Uterus (tissue), 4 donors: ENCODE results near the gene CLRN2. TPM values are rescaled to one million over a fixed set of nuclear protein-coding genes. Genes with fewer than 3 reads are reported as not detected.

Source experiments
- DNase-seq, 2 donors: peaks; one replicate each; pipeline ENCODE4 v3.0.0-alpha.2; 2019 to 2020
- H3K27ac ChIP-seq, 2 donors: fragments of 200-600 bp; sonication (generic); 1 replicate in 1 of 2; 2 replicates in 1 of 2; pipeline ENCODE4 v1.5.1; 2016 to 2018
- H3K27me3 ChIP-seq, 2 donors: fragments of 200-600 bp; sonication (generic); one replicate each; pipeline ENCODE4 v1.5.1; 2018 to 2019; ENCODE audit warnings: control low read depth in 1 of 2
- H3K36me3 ChIP-seq, 2 donors: fragments of 200-600 bp; sonication (generic); one replicate each; pipeline ENCODE4 v1.5.1; 2019; ENCODE audit warnings: control low read depth in 1 of 2
- H3K4me1 ChIP-seq, 2 donors: fragments of 200-600 bp; sonication (generic); one replicate each; pipeline ENCODE4 v1.5.1; 2018 to 2019; ENCODE audit warnings: control low read depth in 1 of 2
- H3K4me3 ChIP-seq, 2 donors: fragments of 200-600 bp; sonication (generic); 1 replicate in 1 of 2; 2 replicates in 1 of 2; pipeline ENCODE4 v1.5.1; 2018 to 2019; ENCODE audit warnings: mild to moderate bottlenecking in 1 of 2
- H3K9me3 ChIP-seq, 2 donors: fragments of 200-600 bp; sonication (generic); one replicate each; pipeline ENCODE4 v1.5.1; 2019; ENCODE audit warnings: control low read depth in 1 of 2
- CTCF ChIP-seq, 4 experiments: fragments of 200-600 bp in 2 of 4; fragments of 450-650 bp in 2 of 4; sonication (generic) in 2 of 4; IDR thresholded peaks; one replicate each; pipeline ENCODE4 v1.5.1; 2016 to 2019; ENCODE audit warnings: antibody characterized with exemption in 4 of 4, mild to moderate bottlenecking in 2 of 4, moderate library complexity in 1 of 4
- POLR2A ChIP-seq, 2 donors: fragments of 450-650 bp; IDR thresholded peaks; one replicate each; pipeline ENCODE4 v1.6.1; 2016; ENCODE audit warnings: antibody characterized with exemption in 2 of 2, mild to moderate bottlenecking in 1 of 2, moderate library complexity in 1 of 2
- intact Hi-C: fragments of 100-400 bp; cut with DNase I; formaldehyde crosslinking; loops from one replicate; pipeline ENCODE4 v1.15.1; 2023; ENCODE audit warnings: low total_unique reads
- total RNA-seq, 4 donors: library from RNA; depleted of rRNA in 3 of 4; stranded (reverse); fragments of >200 nt in 3 of 4; gene quantifications; one replicate each; pipeline versions ENCODE4 v1.1.0 to v1.2.4, GENCODE V29; 2014 to 2023
- donor health status: DM: yes; HTN: yes; CAD: no.

Gene CLRN2
- total RNA-seq, 4 donors from 2014 or later: not detected

GRCh38 chr4:17504081-17504480 lies 10.9 kb upstream of the CLRN2 start:
- Histone ChIP-seq H3K4me1 (no peaks in the 10 kb centered on the region), H3K4me3 (no peak overlapping the region), H3K27me3 (no peaks in the 10 kb centered on the region), H3K9me3 (no peaks in the 10 kb centered on the region), H3K27ac (no peak overlapping the region), H3K36me3 (no peaks in the 10 kb centered on the region)
- DNase-seq: no peak
- TF ChIP-seq CTCF (IDR thresholded peaks at IDR 0.05): no peak
- no peak for TF ChIP-seq POLR2A (IDR thresholded peaks at IDR 0.05)
- intact Hi-C loops: no loop called here

- intact Hi-C loops: no loop called here
- H3K9me3 ChIP-seq: no peaks in the 10 kb centered on the region
- H3K27me3 ChIP-seq: no peaks in the 10 kb centered on the region
- peaks cover 3 to 8% of the 10 kb centered on the region in 2 donors for H3K4me1 ChIP-seq
- H3K27ac ChIP-seq: peak overlapping the region; percentile 46 to 79
- TF ChIP-seq CTCF (IDR thresholded peaks at IDR 0.05) (no peak), POLR2A (IDR thresholded peaks at IDR 0.05) (no peak)
- H3K36me3 ChIP-seq: no peaks in the 10 kb centered on the region
- DNase-seq: no peak
- H3K4me3 ChIP-seq: peak overlapping the region; percentile 65 to 89
Measured at GRCh38 chr4:17510582-17510981, 4.4 kb upstream of the CLRN2 start.

GRCh38 chr4:17511051-17511450 lies 3.9 kb upstream of the CLRN2 start:
- H3K27me3 ChIP-seq: no peaks in the 10 kb centered on the region
- no peaks in the 10 kb centered on the region for H3K36me3 ChIP-seq
- no peaks in the 10 kb centered on the region for H3K9me3 ChIP-seq
- H3K27ac ChIP-seq: peak overlapping the region; percentile 46 to 79
- peak overlapping the region; percentile 65 to 89 for H3K4me3 ChIP-seq
- no peak for TF ChIP-seq CTCF (IDR thresholded peaks at IDR 0.05)
- no peak for TF ChIP-seq POLR2A (IDR thresholded peaks at IDR 0.05)
- intact Hi-C loops: no loop called here
- peak in 1 of 2 donors; percentile 30 for DNase-seq
- peaks cover 3 to 8% of the 10 kb centered on the region in 2 donors for H3K4me1 ChIP-seq

GRCh38 chr4:17511509-17511949 lies 3.4 kb upstream of the CLRN2 start:
- peak in 1 of 2 donors; percentile 7 for TF ChIP-seq POLR2A (IDR thresholded peaks at IDR 0.05)
- TF ChIP-seq CTCF (IDR thresholded peaks at IDR 0.05): no peak
- Histone ChIP-seq H3K27me3 (no peaks in the 10 kb centered on the region), H3K4me1 (peaks cover 3 to 8% of the 10 kb centered on the region in 2 donors), H3K4me3 (peak overlapping the region; percentile 65 to 89), H3K36me3 (no peaks in the 10 kb centered on the region), H3K27ac (peak overlapping the region; percentile 46 to 79), H3K9me3 (no peaks in the 10 kb centered on the region)
- peak; percentile 57 to 62 for DNase-seq
- intact Hi-C loops: no loop called here

- peak in 1 of 2 donors; percentile 8 for TF ChIP-seq POLR2A (IDR thresholded peaks at IDR 0.05)
- peak; percentile 21 to 64 (median 59) for TF ChIP-seq CTCF (IDR thresholded peaks at IDR 0.05)
- Histone ChIP-seq H3K27me3 (no peaks in the 10 kb centered on the region), H3K4me1 (peaks cover 3 to 8% of the 10 kb centered on the region in 2 donors), H3K4me3 (peak within 1 kb of the TSS; percentile 65 to 89), H3K27ac (peak within 1 kb of the TSS; percentile 46 to 79), H3K9me3 (no peaks in the 10 kb centered on the region), H3K36me3 (no peaks in the 10 kb centered on the region)
- intact Hi-C loops: no loop called here
- DNase-seq: peak; percentile 59 to 76
Measured at GRCh38 chr4:17511950-17512795, 2.8 kb upstream of the CLRN2 start, which contains the start of gene QDPR. QDPR (minus strand) TSS chr4:17512090; CDS start chr4:17512054, 36 bp downstream.
